ENCODE results near the gene SETD2. TPM values are rescaled to one million over a fixed set of nuclear protein-coding genes. Genes with fewer than 3 reads are reported as not detected.
"Not testable (repeated sequence)": the region's sequence is repeated elsewhere in the genome, so short reads cannot be mapped to it uniquely, and the experiment has no call there.

SETD2 gene
- total RNA-seq, 2 experiments from 2014 or later: 55.7 to 74.5 TPM

DNA sequence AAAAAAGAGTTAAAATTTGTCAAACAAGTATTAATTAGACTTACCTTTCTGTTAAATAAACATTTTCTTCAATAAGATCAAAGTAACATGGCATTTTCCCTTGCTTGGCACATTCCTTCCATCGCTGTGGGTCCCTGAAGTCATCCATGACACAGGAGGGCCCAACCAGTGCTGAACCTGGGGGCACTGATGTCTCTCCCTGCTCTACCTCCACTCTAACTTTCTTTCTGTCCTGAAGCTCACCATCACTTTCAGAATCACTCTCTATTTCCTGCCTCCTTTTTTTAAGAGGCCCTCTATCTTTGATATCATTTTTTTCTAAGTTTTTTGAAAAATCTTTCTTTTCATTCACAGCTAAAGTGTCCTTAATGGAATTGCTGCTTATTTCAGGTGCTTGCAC lies 43.8 kb downstream of the SETD2 start:
- CTCF ChIA-PET (ENCODE audit: unreplicated experiment): no interaction called here
- H3K4me1 ChIP-seq (ENCODE audit: insufficient read depth, low read length, poor library complexity, severe bottlenecking): peaks cover 1% of the 10 kb centered on the region
- H3K4me3 ChIP-seq (ENCODE audit: low read depth, low read length, poor library complexity, severe bottlenecking): no peak overlapping the region
- no peak overlapping the region for H3K4me2 ChIP-seq (ENCODE audit: low read length)
- POLR2A ChIA-PET: interaction anchor here (0.9 kb wide), 1 partner anchor 10 kb away, joined by 3 read pairs; no protein-coding TSS in a partner anchor
- no peaks in the 10 kb centered on the region for H4K20me1 ChIP-seq (ENCODE audit: insufficient read depth, low read length)
- TF ChIP-seq, protein P1, sequence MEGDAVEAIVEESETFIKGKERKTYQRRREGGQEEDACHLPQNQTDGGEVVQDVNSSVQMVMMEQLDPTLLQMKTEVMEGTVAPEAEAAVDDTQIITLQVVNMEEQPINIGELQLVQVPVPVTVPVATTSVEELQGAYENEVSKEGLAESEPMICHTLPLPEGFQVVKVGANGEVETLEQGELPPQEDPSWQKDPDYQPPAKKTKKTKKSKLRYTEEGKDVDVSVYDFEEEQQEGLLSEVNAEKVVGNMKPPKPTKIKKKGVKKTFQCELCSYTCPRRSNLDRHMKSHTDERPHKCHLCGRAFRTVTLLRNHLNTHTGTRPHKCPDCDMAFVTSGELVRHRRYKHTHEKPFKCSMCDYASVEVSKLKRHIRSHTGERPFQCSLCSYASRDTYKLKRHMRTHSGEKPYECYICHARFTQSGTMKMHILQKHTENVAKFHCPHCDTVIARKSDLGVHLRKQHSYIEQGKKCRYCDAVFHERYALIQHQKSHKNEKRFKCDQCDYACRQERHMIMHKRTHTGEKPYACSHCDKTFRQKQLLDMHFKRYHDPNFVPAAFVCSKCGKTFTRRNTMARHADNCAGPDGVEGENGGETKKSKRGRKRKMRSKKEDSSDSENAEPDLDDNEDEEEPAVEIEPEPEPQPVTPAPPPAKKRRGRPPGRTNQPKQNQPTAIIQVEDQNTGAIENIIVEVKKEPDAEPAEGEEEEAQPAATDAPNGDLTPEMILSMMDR (conservative IDR thresholded peaks at IDR 0.05; ENCODE audit: low read length): no peak
- TF ChIP-seq EZH2phosphoT487 (IDR thresholded peaks at IDR 0.05; ENCODE audit: borderline replicate concordance, low read depth, low read length): no peak
- peaks cover 92% of the 10 kb centered on the region for H3K36me3 ChIP-seq (ENCODE audit: insufficient read depth, low read length)
- intact Hi-C loops (cut with micrococcal nuclease; ENCODE audit: unreplicated experiment): no loop called here
- H3K79me2 ChIP-seq (ENCODE audit: insufficient read depth, low read depth, low read length): peaks cover 63% of the 10 kb centered on the region; the same call in 1 of the 2 replicates
- peaks cover 26% of the 10 kb centered on the region; the same call in 1 of the 2 replicates for H3K9me3 ChIP-seq (ENCODE audit: low read length)
- no peaks in the 10 kb centered on the region for H3K9me2 ChIP-seq (ENCODE audit: insufficient read depth, low read length)
- H3K27ac ChIP-seq (ENCODE audit: low read depth, low read length, poor library complexity, severe bottlenecking): no peak overlapping the region
- no peak for DNase-seq (ENCODE audit: low spot score)
- H2AFZ ChIP-seq (ENCODE audit: low read length): no peak overlapping the region
- BruUV-seq (replicated peaks): no TSS peak

- H3K36me3 ChIP-seq (ENCODE audit: insufficient read depth, low read length): peaks cover 93% of the 10 kb centered on the region
- CTCF ChIA-PET (ENCODE audit: unreplicated experiment): not testable (repeated sequence)
Observed at GRCh38 chr3:47119387-47119786, 44.5 kb downstream of the SETD2 start.

DNA sequence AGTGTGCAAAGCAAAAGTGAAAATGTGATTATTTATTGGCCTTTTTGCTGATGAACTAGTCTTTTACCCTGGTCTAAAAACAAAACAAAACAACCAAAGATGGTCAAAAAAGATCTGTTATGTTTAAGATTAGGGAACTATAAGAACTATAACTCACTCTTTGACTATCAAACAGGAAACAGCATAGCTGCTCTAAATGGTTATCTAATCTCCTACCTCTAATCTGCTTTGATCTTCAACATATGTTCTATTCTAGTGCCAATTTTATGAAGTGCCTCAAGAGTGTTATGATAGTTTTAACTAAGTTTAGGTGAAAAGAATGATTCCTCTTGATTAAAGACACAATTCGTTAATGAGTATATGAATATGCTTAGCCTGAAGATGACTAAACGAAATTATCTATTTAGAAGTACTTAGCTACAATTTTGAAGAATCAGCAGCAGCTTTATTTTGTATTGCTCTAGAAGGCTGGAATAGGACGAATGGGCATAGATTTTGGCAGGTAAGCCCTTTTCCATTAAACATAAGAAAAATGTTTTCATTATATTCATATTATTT lies 46.0 kb downstream of the SETD2 start:
- Histone ChIP-seq H3K4me1 (ENCODE audit: insufficient read depth, low read length, poor library complexity, severe bottlenecking) (peaks cover 20% of the 10 kb centered on the region), H3K4me3 (ENCODE audit: low read depth, low read length, poor library complexity, severe bottlenecking) (no peak overlapping the region), H3K4me2 (ENCODE audit: low read length) (no peak overlapping the region), H3K9me3 (ENCODE audit: low read length) (peaks cover 26% of the 10 kb centered on the region; the same call in 1 of the 2 replicates), H3K36me3 (ENCODE audit: insufficient read depth, low read length) (peaks cover 93% of the 10 kb centered on the region), H3K79me2 (ENCODE audit: insufficient read depth, low read depth, low read length) (peaks cover 46% of the 10 kb centered on the region; the same call in 1 of the 2 replicates), H4K20me1 (ENCODE audit: insufficient read depth, low read length) (no peaks in the 10 kb centered on the region), H2AFZ (ENCODE audit: low read length) (no peak overlapping the region), H3K9me2 (ENCODE audit: insufficient read depth, low read length) (no peaks in the 10 kb centered on the region), H3K27ac (ENCODE audit: low read depth, low read length, poor library complexity, severe bottlenecking) (no peak overlapping the region)
- intact Hi-C loops (cut with micrococcal nuclease; ENCODE audit: unreplicated experiment): no loop called here
- CTCF ChIA-PET (ENCODE audit: unreplicated experiment): no interaction called here
- POLR2A ChIA-PET: interaction anchor here (0.6 kb wide), 1 partner anchor 918 kb away, joined by 3 read pairs; no protein-coding TSS in a partner anchor
- no TSS peak for BruUV-seq (replicated peaks)
- no peak for DNase-seq (ENCODE audit: low spot score)
- TF ChIP-seq, protein P1 (conservative IDR thresholded peaks at IDR 0.05; ENCODE audit: low read length): no peak
- no peak for TF ChIP-seq EZH2phosphoT487 (IDR thresholded peaks at IDR 0.05; ENCODE audit: borderline replicate concordance, low read depth, low read length)

More at GRCh38 chr3:47119387-47119786, 44.5 kb downstream of the SETD2 start:
- H3K4me1 ChIP-seq (ENCODE audit: insufficient read depth, low read length, poor library complexity, severe bottlenecking); intact Hi-C loops (cut with micrococcal nuclease; ENCODE audit: unreplicated experiment); BruUV-seq (replicated peaks); POLR2A ChIA-PET; H4K20me1 ChIP-seq (ENCODE audit: insufficient read depth, low read length); H3K4me2 ChIP-seq (ENCODE audit: low read length); H2AFZ ChIP-seq (ENCODE audit: low read length); H3K27ac ChIP-seq (ENCODE audit: low read depth, low read length, poor library complexity, severe bottlenecking); DNase-seq (ENCODE audit: low spot score); H3K9me2 ChIP-seq (ENCODE audit: insufficient read depth, low read length); H3K4me3 ChIP-seq (ENCODE audit: low read depth, low read length, poor library complexity, severe bottlenecking): not testable (repeated sequence)
- Histone ChIP-seq H3K9me3 (ENCODE audit: low read length) (peaks cover 26% of the 10 kb centered on the region; the same call in 1 of the 2 replicates), H3K79me2 (ENCODE audit: insufficient read depth, low read depth, low read length) (peaks cover 56% of the 10 kb centered on the region; the same call in 1 of the 2 replicates)

DNA sequence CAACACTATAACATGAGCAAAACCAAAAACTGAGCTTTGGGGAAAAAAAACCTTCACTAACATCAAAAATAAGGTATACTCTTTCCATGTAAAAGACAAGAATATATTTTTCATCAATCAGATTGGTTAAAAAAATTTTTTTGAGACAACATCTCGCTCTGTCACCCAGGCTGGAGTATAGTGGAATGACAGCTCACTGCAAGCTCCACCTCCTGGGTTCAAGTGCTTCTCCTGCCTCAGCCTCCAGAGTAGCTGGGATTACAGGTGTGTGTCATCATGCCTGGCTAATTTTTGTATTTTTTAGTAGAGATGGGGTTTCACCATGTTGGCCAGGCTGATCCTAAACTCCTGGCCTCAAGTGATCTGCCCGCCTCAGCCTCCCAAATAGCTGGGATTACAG lies 48.4 kb downstream of the SETD2 start:
- intact Hi-C loops (cut with micrococcal nuclease; ENCODE audit: unreplicated experiment): not testable (repeated sequence)

More for the DNA sequence above, 48.4 kb downstream of the SETD2 start:
- Histone ChIP-seq H3K79me2 (ENCODE audit: insufficient read depth, low read depth, low read length) (peaks cover 36% of the 10 kb centered on the region; the same call in 1 of the 2 replicates), H3K9me3 (ENCODE audit: low read length) (peaks cover 16% of the 10 kb centered on the region; the same call in 1 of the 2 replicates), H3K36me3 (ENCODE audit: insufficient read depth, low read length) (peaks cover 93% of the 10 kb centered on the region), H3K4me1 (ENCODE audit: insufficient read depth, low read length, poor library complexity, severe bottlenecking) (peaks cover 20% of the 10 kb centered on the region)
- H3K9me2 ChIP-seq (ENCODE audit: insufficient read depth, low read length); DNase-seq (ENCODE audit: low spot score); H3K4me2 ChIP-seq (ENCODE audit: low read length); CTCF ChIA-PET (ENCODE audit: unreplicated experiment); BruUV-seq (replicated peaks); H2AFZ ChIP-seq (ENCODE audit: low read length); H3K27ac ChIP-seq (ENCODE audit: low read depth, low read length, poor library complexity, severe bottlenecking); H4K20me1 ChIP-seq (ENCODE audit: insufficient read depth, low read length); H3K4me3 ChIP-seq (ENCODE audit: low read depth, low read length, poor library complexity, severe bottlenecking): not testable (repeated sequence)
- POLR2A ChIA-PET: interaction anchor here (0.7 kb wide), 1 partner anchor 58 kb away, joined by 4 read pairs; no protein-coding TSS in a partner anchor
